HepG2 (cell line): ENCODE results near the gene AFDN. TPM values are rescaled to one million over a fixed set of nuclear protein-coding genes. Genes with fewer than 3 reads are reported as not detected.

Experiments
- ATF7 ChIP-seq, 2 experiments: fragments of 450-650 bp in 1 of 2; sonication (generic) in 1 of 2; formaldehyde crosslinking in 1 of 2; IDR thresholded peaks; 2 replicates each; pipeline versions ENCODE4 v1.4.0 to v1.6.1; 2016 to 2020; ENCODE audit warnings: antibody characterized with exemption in 1 of 2, mild to moderate bottlenecking in 1 of 2, missing genetic modification reagents in 1 of 2
- CREM ChIP-seq, 2 experiments: sonication (generic) in 1 of 2; formaldehyde crosslinking in 1 of 2; IDR thresholded peaks; 2 replicates each; pipeline versions ENCODE4 v1.4.0 to v1.6.1; 2016 to 2020; ENCODE audit warnings: antibody characterized with exemption in 1 of 2, mild to moderate bottlenecking in 1 of 2, missing genetic modification reagents in 1 of 2
- FOXA1 ChIP-seq, 2 experiments: fragments of 450-650 bp in 1 of 2; sonication (generic) in 1 of 2; formaldehyde crosslinking in 1 of 2; IDR thresholded peaks; 2 replicates each; pipeline versions ENCODE4 v1.4.0 to v1.6.1; 2016 to 2020; ENCODE audit warnings: missing genetic modification reagents in 1 of 2
- PHF8 ChIP-seq: sonication (generic); formaldehyde crosslinking; IDR thresholded peaks from 2 replicates; pipeline ENCODE4 v1.5.0; 2020; ENCODE audit warnings: missing genetic modification reagents
- XRCC5 ChIP-seq: fragments of 200-400 bp; formaldehyde crosslinking; optimal IDR thresholded peaks from 2 replicates; pipeline ENCODE3; 2017; ENCODE audit warnings: mild to moderate bottlenecking, low read length
- ZBTB1 ChIP-seq: sonication (generic); formaldehyde crosslinking; IDR thresholded peaks from 2 replicates; pipeline ENCODE4 v1.4.0; 2020; ENCODE audit warnings: missing genetic modification reagents, borderline replicate concordance
- ZFP62 ChIP-seq: sonication (generic); formaldehyde crosslinking; IDR thresholded peaks from 2 replicates; pipeline ENCODE4 v1.4.0; 2020; ENCODE audit warnings: missing genetic modification reagents
- ZNF180 ChIP-seq: sonication (generic); formaldehyde crosslinking; IDR thresholded peaks from 2 replicates; pipeline ENCODE4 v1.4.0; 2020; ENCODE audit warnings: low read depth, missing genetic modification reagents, borderline replicate concordance
- ZNF558 ChIP-seq: sonication (generic); formaldehyde crosslinking; IDR thresholded peaks from 2 replicates; pipeline ENCODE4 v1.9.0; 2022; ENCODE audit warnings: mild to moderate bottlenecking, missing genetic modification reagents, borderline replicate concordance
- ZNF570 ChIP-seq: sonication (generic); formaldehyde crosslinking; IDR thresholded peaks from 2 replicates; pipeline ENCODE4 v1.4.0; 2020; ENCODE audit warnings: mild to moderate bottlenecking, missing genetic modification reagents, borderline replicate concordance
- polyA plus RNA-seq, 8 experiments: library from polyadenylated mRNA; depleted of rRNA in 3 of 8; stranded (reverse) in 7 of 8; unstranded in 1 of 8; fragments of >200 nt; fragmentation: Illumina TruSeq in 4 of 8; extraction: Trizol in 4 of 8; gene quantifications; 2 replicates each; pipeline versions ENCODE4 v1.2.1 to v1.2.3, GENCODE V29; 2011 to 2016; ENCODE audit warnings: low read depth in 4 of 8, missing spikeins in 1 of 8, mixed read lengths in 1 of 8; ENCODE audit not compliant: insufficient read depth in 1 of 8
- total RNA-seq, 5 experiments: library from RNA; depleted of rRNA; stranded (reverse); fragments of >200 nt; fragmentation: Illumina TruSeq; extraction: Trizol; gene quantifications; 2 replicates each; pipeline ENCODE4 v1.2.3, GENCODE V29; 2016; ENCODE audit warnings: low read depth in 1 of 5
- TF ChIP-seq, protein P1 (sequence below): sonication (generic); formaldehyde crosslinking; IDR thresholded peaks from 2 replicates; pipeline ENCODE4 v1.4.0; 2020; ENCODE audit warnings: low read depth, mild to moderate bottlenecking, missing genetic modification reagents
- TF ChIP-seq, protein P2 (sequence below): sonication (generic); formaldehyde crosslinking; IDR thresholded peaks from 2 replicates; pipeline ENCODE4 v1.4.0; 2020; ENCODE audit warnings: missing genetic modification reagents, borderline replicate concordance
- TF ChIP-seq, protein P3 (sequence below): sonication (generic); formaldehyde crosslinking; IDR thresholded peaks from 2 replicates; pipeline ENCODE4 v1.8.1; 2023; ENCODE audit warnings: missing genetic modification reagents, inconsistent platforms, borderline replicate concordance
- TF ChIP-seq, protein P4 (sequence below): IDR thresholded peaks from 2 replicates; pipeline ENCODE4 v1.6.1; 2016
- TF ChIP-seq, protein P5 (sequence below): sonication (generic); formaldehyde crosslinking; IDR thresholded peaks from 2 replicates; pipeline ENCODE4 v1.4.0; 2020; ENCODE audit warnings: mild to moderate bottlenecking, missing genetic modification reagents, borderline replicate concordance
- TF ChIP-seq, protein P6 (sequence below): sonication (generic); formaldehyde crosslinking; conservative IDR thresholded peaks from 2 replicates; pipeline ENCODE4 v1.4.0; 2020; ENCODE audit warnings: missing genetic modification reagents
- TF ChIP-seq, protein P7 (sequence below): sonication (generic); formaldehyde crosslinking; IDR thresholded peaks from 2 replicates; pipeline ENCODE4 v1.4.0; 2020; ENCODE audit warnings: missing genetic modification reagents, low read depth, mild to moderate bottlenecking, borderline replicate concordance

AFDN gene
- total and polyA plus RNA-seq, 2 of the 13 experiments (the other 11 are each of a cell fraction or from before 2014, with no cell fraction given) = 136 to 151 TPM

DNA sequence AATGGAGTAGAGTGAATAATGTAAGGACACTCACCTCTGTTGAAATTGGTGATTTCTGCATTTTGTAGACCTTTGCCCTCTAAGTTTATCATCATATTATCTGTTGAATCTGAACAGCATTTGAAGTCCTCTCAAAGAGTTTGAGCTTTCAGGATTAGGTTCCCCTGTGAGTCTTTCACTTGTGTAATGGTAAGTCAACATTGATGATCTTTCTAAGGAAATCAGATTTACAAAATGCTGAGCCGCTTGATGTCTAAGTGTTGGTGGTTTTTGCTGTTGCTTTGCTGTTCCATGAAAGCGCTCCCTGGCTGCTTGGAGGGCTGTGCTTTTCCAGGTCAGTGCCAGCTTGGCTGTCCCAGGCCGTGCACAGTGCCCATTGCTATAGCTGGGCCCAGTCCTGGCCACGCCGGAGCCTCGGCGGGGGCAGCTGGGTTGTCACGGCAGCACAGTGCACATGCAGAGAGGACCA is 136.9 kb downstream of the AFDN start (continued):
- no peak for TF ChIP-seq ZNF570 (CRISPR knock-in tag)
- TF ChIP-seq, protein P1, sequence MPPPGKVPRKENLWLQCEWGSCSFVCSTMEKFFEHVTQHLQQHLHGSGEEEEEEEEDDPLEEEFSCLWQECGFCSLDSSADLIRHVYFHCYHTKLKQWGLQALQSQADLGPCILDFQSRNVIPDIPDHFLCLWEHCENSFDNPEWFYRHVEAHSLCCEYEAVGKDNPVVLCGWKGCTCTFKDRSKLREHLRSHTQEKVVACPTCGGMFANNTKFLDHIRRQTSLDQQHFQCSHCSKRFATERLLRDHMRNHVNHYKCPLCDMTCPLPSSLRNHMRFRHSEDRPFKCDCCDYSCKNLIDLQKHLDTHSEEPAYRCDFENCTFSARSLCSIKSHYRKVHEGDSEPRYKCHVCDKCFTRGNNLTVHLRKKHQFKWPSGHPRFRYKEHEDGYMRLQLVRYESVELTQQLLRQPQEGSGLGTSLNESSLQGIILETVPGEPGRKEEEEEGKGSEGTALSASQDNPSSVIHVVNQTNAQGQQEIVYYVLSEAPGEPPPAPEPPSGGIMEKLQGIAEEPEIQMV (CRISPR knock-in tag) = 0 out of 2 replicates have a peak, but pooled peaks have one; percentile 47
- TF ChIP-seq, protein P2, sequence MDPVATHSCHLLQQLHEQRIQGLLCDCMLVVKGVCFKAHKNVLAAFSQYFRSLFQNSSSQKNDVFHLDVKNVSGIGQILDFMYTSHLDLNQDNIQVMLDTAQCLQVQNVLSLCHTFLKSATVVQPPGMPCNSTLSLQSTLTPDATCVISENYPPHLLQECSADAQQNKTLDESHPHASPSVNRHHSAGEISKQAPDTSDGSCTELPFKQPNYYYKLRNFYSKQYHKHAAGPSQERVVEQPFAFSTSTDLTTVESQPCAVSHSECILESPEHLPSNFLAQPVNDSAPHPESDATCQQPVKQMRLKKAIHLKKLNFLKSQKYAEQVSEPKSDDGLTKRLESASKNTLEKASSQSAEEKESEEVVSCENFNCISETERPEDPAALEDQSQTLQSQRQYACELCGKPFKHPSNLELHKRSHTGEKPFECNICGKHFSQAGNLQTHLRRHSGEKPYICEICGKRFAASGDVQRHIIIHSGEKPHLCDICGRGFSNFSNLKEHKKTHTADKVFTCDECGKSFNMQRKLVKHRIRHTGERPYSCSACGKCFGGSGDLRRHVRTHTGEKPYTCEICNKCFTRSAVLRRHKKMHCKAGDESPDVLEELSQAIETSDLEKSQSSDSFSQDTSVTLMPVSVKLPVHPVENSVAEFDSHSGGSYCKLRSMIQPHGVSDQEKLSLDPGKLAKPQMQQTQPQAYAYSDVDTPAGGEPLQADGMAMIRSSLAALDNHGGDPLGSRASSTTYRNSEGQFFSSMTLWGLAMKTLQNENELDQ (CRISPR knock-in tag) = no peak
- TF ChIP-seq, protein P3, sequence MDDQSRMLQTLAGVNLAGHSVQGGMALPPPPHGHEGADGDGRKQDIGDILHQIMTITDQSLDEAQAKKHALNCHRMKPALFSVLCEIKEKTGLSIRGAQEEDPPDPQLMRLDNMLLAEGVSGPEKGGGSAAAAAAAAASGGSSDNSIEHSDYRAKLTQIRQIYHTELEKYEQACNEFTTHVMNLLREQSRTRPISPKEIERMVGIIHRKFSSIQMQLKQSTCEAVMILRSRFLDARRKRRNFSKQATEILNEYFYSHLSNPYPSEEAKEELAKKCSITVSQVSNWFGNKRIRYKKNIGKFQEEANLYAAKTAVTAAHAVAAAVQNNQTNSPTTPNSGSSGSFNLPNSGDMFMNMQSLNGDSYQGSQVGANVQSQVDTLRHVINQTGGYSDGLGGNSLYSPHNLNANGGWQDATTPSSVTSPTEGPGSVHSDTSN (CRISPR knock-in tag) = no peak
- TF ChIP-seq ZNF180 (CRISPR knock-in tag) = no peak
- TF ChIP-seq, protein P4, sequence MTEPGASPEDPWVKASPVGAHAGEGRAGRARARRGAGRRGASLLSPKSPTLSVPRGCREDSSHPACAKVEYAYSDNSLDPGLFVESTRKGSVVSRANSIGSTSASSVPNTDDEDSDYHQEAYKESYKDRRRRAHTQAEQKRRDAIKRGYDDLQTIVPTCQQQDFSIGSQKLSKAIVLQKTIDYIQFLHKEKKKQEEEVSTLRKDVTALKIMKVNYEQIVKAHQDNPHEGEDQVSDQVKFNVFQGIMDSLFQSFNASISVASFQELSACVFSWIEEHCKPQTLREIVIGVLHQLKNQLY (CRISPR knock-in tag) = 0 out of 2 replicates have a peak, but pooled peaks have one; percentile 48
- TF ChIP-seq PHF8 (CRISPR knock-in tag) = peak; percentile 17; the same call in 1 of the 2 replicates
- no peak for TF ChIP-seq XRCC5
- TF ChIP-seq, protein P5, sequence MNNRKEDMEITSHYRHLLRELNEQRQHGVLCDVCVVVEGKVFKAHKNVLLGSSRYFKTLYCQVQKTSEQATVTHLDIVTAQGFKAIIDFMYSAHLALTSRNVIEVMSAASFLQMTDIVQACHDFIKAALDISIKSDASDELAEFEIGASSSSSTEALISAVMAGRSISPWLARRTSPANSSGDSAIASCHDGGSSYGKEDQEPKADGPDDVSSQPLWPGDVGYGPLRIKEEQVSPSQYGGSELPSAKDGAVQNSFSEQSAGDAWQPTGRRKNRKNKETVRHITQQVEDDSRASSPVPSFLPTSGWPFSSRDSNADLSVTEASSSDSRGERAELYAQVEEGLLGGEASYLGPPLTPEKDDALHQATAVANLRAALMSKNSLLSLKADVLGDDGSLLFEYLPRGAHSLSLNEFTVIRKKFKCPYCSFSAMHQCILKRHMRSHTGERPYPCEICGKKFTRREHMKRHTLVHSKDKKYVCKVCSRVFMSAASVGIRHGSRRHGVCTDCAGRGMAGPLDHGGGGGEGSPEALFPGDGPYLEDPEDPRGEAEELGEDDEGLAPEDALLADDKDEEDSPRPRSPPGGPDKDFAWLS = no peak
- TF ChIP-seq ZNF558 (CRISPR knock-in tag) = no peak
- TF ChIP-seq, protein P6, sequence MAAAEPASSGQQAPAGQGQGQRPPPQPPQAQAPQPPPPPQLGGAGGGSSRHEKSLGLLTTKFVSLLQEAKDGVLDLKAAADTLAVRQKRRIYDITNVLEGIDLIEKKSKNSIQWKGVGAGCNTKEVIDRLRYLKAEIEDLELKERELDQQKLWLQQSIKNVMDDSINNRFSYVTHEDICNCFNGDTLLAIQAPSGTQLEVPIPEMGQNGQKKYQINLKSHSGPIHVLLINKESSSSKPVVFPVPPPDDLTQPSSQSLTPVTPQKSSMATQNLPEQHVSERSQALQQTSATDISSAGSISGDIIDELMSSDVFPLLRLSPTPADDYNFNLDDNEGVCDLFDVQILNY (CRISPR knock-in tag) = no peak
- TF ChIP-seq FOXA1 (IDR thresholded peaks at IDR 0.05) = peak; percentile 56; the same call in 1 of the 2 replicates
- peak; percentile 94 for TF ChIP-seq FOXA1 (CRISPR knock-in tag; IDR thresholded peaks at IDR 0.05)
- no peak for TF ChIP-seq ATF7 (IDR thresholded peaks at IDR 0.05)
- TF ChIP-seq ATF7 (CRISPR knock-in tag; IDR thresholded peaks at IDR 0.05) = no peak
- TF ChIP-seq CREM (IDR thresholded peaks at IDR 0.05) = peak; percentile 90
- TF ChIP-seq CREM (CRISPR knock-in tag; IDR thresholded peaks at IDR 0.05) = no peak
- TF ChIP-seq, protein P7, sequence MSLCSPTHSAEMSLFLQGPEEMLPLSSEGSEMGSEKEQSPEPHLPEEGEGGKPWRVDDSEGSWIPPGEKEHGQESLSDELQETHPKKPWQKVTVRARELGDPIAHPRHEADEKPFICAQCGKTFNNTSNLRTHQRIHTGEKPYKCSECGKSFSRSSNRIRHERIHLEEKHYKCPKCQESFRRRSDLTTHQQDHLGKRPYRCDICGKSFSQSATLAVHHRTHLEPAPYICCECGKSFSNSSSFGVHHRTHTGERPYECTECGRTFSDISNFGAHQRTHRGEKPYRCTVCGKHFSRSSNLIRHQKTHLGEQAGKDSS = no peak
- TF ChIP-seq ZBTB1 (CRISPR knock-in tag) = no peak
- TF ChIP-seq ZFP62 (CRISPR knock-in tag) = no peak; the same call in 1 of the 2 replicates
